Panc1 (cell line): ENCODE results near the gene GUK1. TPM values are rescaled to one million over a fixed set of nuclear protein-coding genes. Genes with fewer than 3 reads are reported as not detected.

Source experiments
- ATAC-seq: fragments of 200-7000 bp; cut with Tn5 transposase; 2 replicates; pipeline ENCODE4 v1.9.1; 2020; ENCODE audit warnings: mild to moderate bottlenecking, moderate library complexity
- BruUV-seq: library from RNA; stranded (reverse); fragments of 400-500 nt; replicated peaks from 2 replicates; lab custom pipeline; 2021; lab: Mats Ljungman, UMichigan
- CTCF ChIA-PET: fragments of 300-600 bp; sonication (Branson Sonifier 250); formaldehyde crosslinking; loops from one replicate; lab custom pipeline; 2022; ENCODE audit warnings: antibody characterized with exemption; lab: Charles Lee
- POLR2A ChIA-PET: fragments of 300-600 bp; sonication (Branson Sonifier 250); formaldehyde crosslinking; loops from one replicate; lab custom pipeline; 2022; ENCODE audit warnings: antibody characterized with exemption; lab: Charles Lee
- DNase-seq: peaks from one replicate; pipeline ENCODE4 v3.0.0-alpha.2; 2010; ENCODE audit warnings: low read depth, low spot score
- H3K27ac ChIP-seq: 2 replicates; pipeline ENCODE4 v1.5.1; 2011; ENCODE audit warnings: mild to moderate bottlenecking, low read length, inconsistent platforms
- H3K27me3 ChIP-seq: fragments of 200-500 bp; sonication (Bioruptor generic); 2 replicates; pipeline ENCODE4 v1.6.0; 2014; ENCODE audit warnings: low read length, inconsistent platforms; ENCODE audit not compliant: control insufficient read depth, insufficient read depth
- H3K36me3 ChIP-seq: fragments of 200-500 bp; sonication (Bioruptor generic); 2 replicates; pipeline ENCODE4 v1.5.1; 2014; ENCODE audit warnings: inconsistent platforms, mild to moderate bottlenecking, low read length, moderate library complexity; ENCODE audit not compliant: control insufficient read depth, insufficient read depth
- H3K4me1 ChIP-seq: 2 replicates; pipeline ENCODE4 v1.5.1; 2011; ENCODE audit warnings: inconsistent platforms, mild to moderate bottlenecking, low read length, moderate library complexity; ENCODE audit not compliant: control insufficient read depth, insufficient read depth
- H3K4me3 ChIP-seq, 2 experiments: 2 replicates each; pipeline ENCODE4 v1.5.1; 2011 to 2012; ENCODE audit warnings: low read depth in 2 of 2, low read length in 2 of 2, mild to moderate bottlenecking in 2 of 2, inconsistent platforms in 1 of 2, moderate library complexity in 1 of 2
- H3K9me3 ChIP-seq: fragments of 200-500 bp; sonication (Bioruptor generic); 2 replicates; pipeline ENCODE4 v1.5.1; 2014; ENCODE audit warnings: low read depth, mild to moderate bottlenecking, inconsistent platforms, low read length, moderate library complexity; ENCODE audit not compliant: control insufficient read depth, insufficient read depth
- CTCF ChIP-seq: fragments of 450-650 bp; IDR thresholded peaks from 2 replicates; pipeline ENCODE4 v1.5.1; 2017; ENCODE audit warnings: mild to moderate bottlenecking
- POLR2AphosphoS5 ChIP-seq: IDR thresholded peaks from 2 replicates; pipeline ENCODE4 v1.6.1; 2012; ENCODE audit warnings: mild to moderate bottlenecking, low read depth, low read length, moderate library complexity
- SIN3A ChIP-seq: IDR thresholded peaks from 2 replicates; pipeline ENCODE4 v1.6.1; 2012; ENCODE audit warnings: low read depth, mild to moderate bottlenecking, low read length, moderate library complexity, borderline replicate concordance; ENCODE audit not compliant: insufficient read depth
- TCF7L2 ChIP-seq: IDR thresholded peaks from 2 replicates; pipeline ENCODE4 v1.6.1; 2011; ENCODE audit warnings: mild to moderate bottlenecking, low read depth, low read length, inconsistent platforms
- in situ Hi-C: cut with HindIII; loops from 2 replicates; pipeline ENCODE4 v1.10.0; 2016; ENCODE audit warnings: low sequenced_read_pairs, low pct_unique_long_range_greater_than_20kb
- intact Hi-C: fragments of 100-400 bp; cut with micrococcal nuclease; formaldehyde crosslinking; loops from one replicate; pipeline ENCODE4 v1.10.0; 2022; ENCODE audit not compliant: unreplicated experiment
- total RNA-seq: library from RNA; stranded (reverse); gene quantifications from one replicate; pipeline ENCODE4 v1.2.1, GENCODE V29; 2021; ENCODE audit not compliant: unreplicated experiment
- TF ChIP-seq, protein P1 (sequence below), 2 experiments: IDR thresholded peaks; 2 replicates each; pipeline ENCODE4 v1.6.1; 2011 to 2012; ENCODE audit warnings: low read depth in 2 of 2, control low read depth in 1 of 2, low read length in 1 of 2, mild to moderate bottlenecking in 1 of 2, moderate library complexity in 1 of 2; ENCODE audit not compliant: insufficient read depth in 1 of 2

GUK1 gene
- total RNA-seq, 1 experiment from 2014 or later = 188 TPM

GRCh38 chr1:228160201-228160761 lies 20.2 kb downstream of the GUK1 start:
- H3K4me1 ChIP-seq = peaks cover 8% of the 10 kb centered on the region
- ATAC-seq (no peak), DNase-seq (no peak)
- H3K27ac ChIP-seq = no peak overlapping the region
- ChIA-PET CTCF (no interaction called here), POLR2A (no interaction called here)
- no peak for TF ChIP-seq POLR2AphosphoS5
- TF ChIP-seq SIN3A = no peak
- no peaks in the 10 kb centered on the region for H3K36me3 ChIP-seq
- no peak overlapping the region for H3K4me3 ChIP-seq
- no TSS peak for BruUV-seq
- no peaks in the 10 kb centered on the region for H3K27me3 ChIP-seq
- intact Hi-C loops = no loop called here
- H3K9me3 ChIP-seq = no peaks in the 10 kb centered on the region
- in situ Hi-C loops = no loop called here

GRCh38 chr1:228161362-228161761 lies 21.3 kb downstream of the GUK1 start:
- DNase-seq (no peak), ATAC-seq (no peak)
- no peak overlapping the region for H3K27ac ChIP-seq
- no peak overlapping the region for H3K4me3 ChIP-seq
- CTCF ChIA-PET = no interaction called here
- no TSS peak for BruUV-seq
- in situ Hi-C loops = no loop called here
- TF ChIP-seq POLR2AphosphoS5 (no peak), TCF7L2 (no peak), CTCF (no peak), SIN3A (no peak)
- TF ChIP-seq, protein P1, sequence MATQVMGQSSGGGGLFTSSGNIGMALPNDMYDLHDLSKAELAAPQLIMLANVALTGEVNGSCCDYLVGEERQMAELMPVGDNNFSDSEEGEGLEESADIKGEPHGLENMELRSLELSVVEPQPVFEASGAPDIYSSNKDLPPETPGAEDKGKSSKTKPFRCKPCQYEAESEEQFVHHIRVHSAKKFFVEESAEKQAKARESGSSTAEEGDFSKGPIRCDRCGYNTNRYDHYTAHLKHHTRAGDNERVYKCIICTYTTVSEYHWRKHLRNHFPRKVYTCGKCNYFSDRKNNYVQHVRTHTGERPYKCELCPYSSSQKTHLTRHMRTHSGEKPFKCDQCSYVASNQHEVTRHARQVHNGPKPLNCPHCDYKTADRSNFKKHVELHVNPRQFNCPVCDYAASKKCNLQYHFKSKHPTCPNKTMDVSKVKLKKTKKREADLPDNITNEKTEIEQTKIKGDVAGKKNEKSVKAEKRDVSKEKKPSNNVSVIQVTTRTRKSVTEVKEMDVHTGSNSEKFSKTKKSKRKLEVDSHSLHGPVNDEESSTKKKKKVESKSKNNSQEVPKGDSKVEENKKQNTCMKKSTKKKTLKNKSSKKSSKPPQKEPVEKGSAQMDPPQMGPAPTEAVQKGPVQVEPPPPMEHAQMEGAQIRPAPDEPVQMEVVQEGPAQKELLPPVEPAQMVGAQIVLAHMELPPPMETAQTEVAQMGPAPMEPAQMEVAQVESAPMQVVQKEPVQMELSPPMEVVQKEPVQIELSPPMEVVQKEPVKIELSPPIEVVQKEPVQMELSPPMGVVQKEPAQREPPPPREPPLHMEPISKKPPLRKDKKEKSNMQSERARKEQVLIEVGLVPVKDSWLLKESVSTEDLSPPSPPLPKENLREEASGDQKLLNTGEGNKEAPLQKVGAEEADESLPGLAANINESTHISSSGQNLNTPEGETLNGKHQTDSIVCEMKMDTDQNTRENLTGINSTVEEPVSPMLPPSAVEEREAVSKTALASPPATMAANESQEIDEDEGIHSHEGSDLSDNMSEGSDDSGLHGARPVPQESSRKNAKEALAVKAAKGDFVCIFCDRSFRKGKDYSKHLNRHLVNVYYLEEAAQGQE (IDR thresholded peaks at IDR 0.05; ENCODE audit: insufficient read depth in 1 of 2, low read depth in 2 of 2, low read length in 1 of 2) = no peak
- POLR2A ChIA-PET = no interaction called here
- H3K36me3 ChIP-seq = no peaks in the 10 kb centered on the region
- H3K4me1 ChIP-seq = peaks cover 8% of the 10 kb centered on the region
- H3K27me3 ChIP-seq = no peaks in the 10 kb centered on the region
- no peaks in the 10 kb centered on the region for H3K9me3 ChIP-seq
- intact Hi-C loops = no loop called here

DNA sequence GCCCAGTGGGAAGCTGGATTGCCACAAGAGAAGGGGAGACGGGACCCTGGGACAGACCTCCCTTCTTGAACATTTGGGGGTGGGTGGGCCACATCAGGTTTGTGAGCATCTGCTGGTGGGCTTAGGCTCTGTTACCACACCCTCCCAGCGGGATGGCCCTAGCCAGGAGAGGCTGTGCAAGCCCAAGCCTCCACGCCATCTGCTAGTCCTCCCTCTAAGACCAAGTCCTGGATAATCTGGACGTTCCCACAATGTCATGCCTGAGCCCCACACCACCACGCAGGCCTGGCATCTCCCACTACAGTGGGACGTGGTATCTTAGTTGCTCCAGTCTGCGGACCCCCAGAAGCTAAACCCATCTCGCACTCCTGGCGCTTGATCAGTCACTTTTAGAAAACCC lies 21.8 kb downstream of the GUK1 start:
- H3K4me3 ChIP-seq = no peak overlapping the region
- POLR2A ChIA-PET = no interaction called here
- ATAC-seq (no peak), DNase-seq (no peak)
- H3K9me3 ChIP-seq = no peaks in the 10 kb centered on the region
- no peak overlapping the region for H3K27ac ChIP-seq
- peaks cover 12% of the 10 kb centered on the region for H3K4me1 ChIP-seq
- intact Hi-C loops = no loop called here
- CTCF ChIA-PET = no interaction called here
- no TSS peak for BruUV-seq
- no peak for TF ChIP-seq POLR2AphosphoS5
- TF ChIP-seq, protein P1 (IDR thresholded peaks at IDR 0.05; ENCODE audit: insufficient read depth in 1 of 2, low read depth in 2 of 2, low read length in 1 of 2) = no peak
- TF ChIP-seq CTCF = no peak
- TF ChIP-seq TCF7L2 = no peak
- no peak for TF ChIP-seq SIN3A
- in situ Hi-C loops = no loop called here
- H3K36me3 ChIP-seq = no peaks in the 10 kb centered on the region
- H3K27me3 ChIP-seq = no peaks in the 10 kb centered on the region
